ENCODE results near the gene SPCS3. TPM values are rescaled to one million over a fixed set of nuclear protein-coding genes. Genes with fewer than 3 reads are reported as not detected.

The SPCS3 gene
- total and polyA plus RNA-seq, 7 donors = 6.6 to 119 (median 80.9) TPM

DNA sequence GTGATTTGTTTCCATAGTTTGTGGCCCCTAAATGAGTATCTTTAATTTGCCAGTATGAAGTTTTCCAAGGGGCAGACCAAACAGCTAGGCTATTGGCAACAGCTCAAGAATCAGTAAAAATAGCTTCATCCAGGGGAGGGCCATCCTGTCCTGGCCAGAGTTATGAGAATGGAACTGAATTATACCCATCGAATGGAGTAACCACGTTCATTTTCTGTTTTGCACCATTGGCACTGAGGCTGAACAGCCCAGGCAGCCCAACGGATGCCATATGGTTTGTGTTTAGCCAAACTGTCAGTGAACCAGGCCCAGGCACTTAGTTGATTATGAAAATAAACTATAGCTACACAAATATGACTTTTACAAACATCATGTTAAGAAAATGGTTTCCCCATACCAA, 33.0 kb upstream of the SPCS3 start:
- Histone ChIP-seq H3K27ac (peak overlapping the region in 3 of 4 donors; percentile 43 to 66 (median 51)), H3K36me3 (no peaks in the 10 kb centered on the region), H3K4me3 (no peak overlapping the region), H3K27me3 (no peaks in the 10 kb centered on the region), H3K9me3 (no peaks in the 10 kb centered on the region), H3K4me1 (peaks cover 0 to 13% (median 12%) of the 10 kb centered on the region in 4 donors)
- WGBS, 2 donors = 66 to 69% methylated on average over 3 of the region's 3 CpGs
- intact Hi-C loops (cut with DNase I) = no loop called here
- TF ChIP-seq, protein P1, sequence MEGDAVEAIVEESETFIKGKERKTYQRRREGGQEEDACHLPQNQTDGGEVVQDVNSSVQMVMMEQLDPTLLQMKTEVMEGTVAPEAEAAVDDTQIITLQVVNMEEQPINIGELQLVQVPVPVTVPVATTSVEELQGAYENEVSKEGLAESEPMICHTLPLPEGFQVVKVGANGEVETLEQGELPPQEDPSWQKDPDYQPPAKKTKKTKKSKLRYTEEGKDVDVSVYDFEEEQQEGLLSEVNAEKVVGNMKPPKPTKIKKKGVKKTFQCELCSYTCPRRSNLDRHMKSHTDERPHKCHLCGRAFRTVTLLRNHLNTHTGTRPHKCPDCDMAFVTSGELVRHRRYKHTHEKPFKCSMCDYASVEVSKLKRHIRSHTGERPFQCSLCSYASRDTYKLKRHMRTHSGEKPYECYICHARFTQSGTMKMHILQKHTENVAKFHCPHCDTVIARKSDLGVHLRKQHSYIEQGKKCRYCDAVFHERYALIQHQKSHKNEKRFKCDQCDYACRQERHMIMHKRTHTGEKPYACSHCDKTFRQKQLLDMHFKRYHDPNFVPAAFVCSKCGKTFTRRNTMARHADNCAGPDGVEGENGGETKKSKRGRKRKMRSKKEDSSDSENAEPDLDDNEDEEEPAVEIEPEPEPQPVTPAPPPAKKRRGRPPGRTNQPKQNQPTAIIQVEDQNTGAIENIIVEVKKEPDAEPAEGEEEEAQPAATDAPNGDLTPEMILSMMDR (IDR thresholded peaks at IDR 0.05) = no peak
- peak in 1 of 4 donors; percentile 43 for TF ChIP-seq EP300 (IDR thresholded peaks at IDR 0.05)
- peak in 3 of 4 donors; percentile 5 to 66 (median 60) for TF ChIP-seq POLR2AphosphoS5 (IDR thresholded peaks at IDR 0.05)
- no peak for TF ChIP-seq POLR2A (IDR thresholded peaks at IDR 0.05)
- DNase-seq = no peak

DNA sequence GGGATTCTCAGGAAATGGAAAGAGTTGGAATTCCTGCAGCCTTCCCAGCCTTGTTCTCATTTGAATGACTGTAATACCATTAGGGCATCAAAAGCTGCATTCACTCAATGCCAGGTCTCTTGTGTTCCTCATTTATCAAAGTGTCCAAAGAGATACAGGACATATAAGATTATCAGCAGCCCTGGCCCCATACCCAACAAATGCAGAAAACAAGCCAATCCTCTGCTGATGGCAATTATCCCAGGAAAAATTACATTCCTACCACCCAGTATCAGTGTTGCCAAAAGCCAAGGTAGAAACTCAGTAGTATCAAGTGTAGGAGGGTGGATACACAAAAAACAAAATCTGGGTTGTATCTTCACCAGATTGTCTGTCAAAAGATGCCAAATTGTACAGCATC, 32.2 kb upstream of the SPCS3 start:
- Histone ChIP-seq H3K27ac (no peak overlapping the region), H3K36me3 (no peaks in the 10 kb centered on the region), H3K4me1 (peaks cover 0 to 13% (median 12%) of the 10 kb centered on the region in 4 donors), H3K4me3 (no peak overlapping the region), H3K27me3 (no peaks in the 10 kb centered on the region), H3K9me3 (no peaks in the 10 kb centered on the region)
- DNase-seq = no peak
- no peak for TF ChIP-seq POLR2AphosphoS5 (IDR thresholded peaks at IDR 0.05)
- TF ChIP-seq POLR2A (IDR thresholded peaks at IDR 0.05) = no peak
- TF ChIP-seq, protein P1 (IDR thresholded peaks at IDR 0.05) = no peak
- no peak for TF ChIP-seq EP300 (IDR thresholded peaks at IDR 0.05)
- intact Hi-C loops (cut with DNase I) = no loop called here

DNA sequence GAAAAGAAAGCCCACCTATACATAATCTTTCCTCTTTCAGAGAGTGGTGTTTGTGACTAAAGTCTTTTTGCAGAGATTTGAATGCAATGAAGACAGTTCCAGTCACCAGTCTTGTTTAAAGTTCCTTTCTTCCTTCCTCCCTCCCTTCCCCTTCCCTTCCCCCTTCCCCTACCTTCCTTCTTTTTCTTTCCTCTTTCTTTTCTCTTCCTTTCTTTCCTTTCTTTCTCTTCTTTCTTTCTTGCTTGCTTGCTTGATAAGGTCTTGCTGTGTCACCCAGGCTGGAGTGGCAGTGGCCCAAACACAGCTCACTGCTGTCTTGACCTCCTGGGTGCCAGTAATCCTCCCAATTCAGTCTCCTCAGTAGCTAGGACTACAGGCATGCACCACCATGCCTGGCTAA, 31.7 kb upstream of the SPCS3 start:
- no peak for TF ChIP-seq POLR2A (IDR thresholded peaks at IDR 0.05)
- TF ChIP-seq EP300 (IDR thresholded peaks at IDR 0.05) = no peak
- TF ChIP-seq, protein P1 (IDR thresholded peaks at IDR 0.05) = no peak
- no peak for TF ChIP-seq POLR2AphosphoS5 (IDR thresholded peaks at IDR 0.05)
- intact Hi-C loops (cut with DNase I) = no loop called here
- Histone ChIP-seq H3K9me3 (no peaks in the 10 kb centered on the region), H3K27ac (no peak overlapping the region), H3K36me3 (no peaks in the 10 kb centered on the region), H3K4me1 (peaks cover 0 to 13% (median 12%) of the 10 kb centered on the region in 4 donors), H3K27me3 (no peaks in the 10 kb centered on the region), H3K4me3 (no peak overlapping the region)
- DNase-seq = no peak

- Histone ChIP-seq H3K4me3 (no peak overlapping the region), H3K36me3 (no peaks in the 10 kb centered on the region), H3K4me1 (peaks cover 0 to 13% (median 12%) of the 10 kb centered on the region in 4 donors), H3K9me3 (no peaks in the 10 kb centered on the region), H3K27ac (no peak overlapping the region), H3K27me3 (no peaks in the 10 kb centered on the region)
- intact Hi-C loops (cut with DNase I) = no loop called here
- DNase-seq = no peak
- no peak for TF ChIP-seq POLR2A (IDR thresholded peaks at IDR 0.05)
- TF ChIP-seq EP300 (IDR thresholded peaks at IDR 0.05) = no peak
- TF ChIP-seq, protein P1 (IDR thresholded peaks at IDR 0.05) = no peak
- no peak for TF ChIP-seq POLR2AphosphoS5 (IDR thresholded peaks at IDR 0.05)
- WGBS, 2 donors = 83 to 84% methylated on average over 6 of the region's 6 CpGs
These were observed 30.2 kb upstream of the SPCS3 start for GRCh38 chr4:176289561-176289960.

DNA sequence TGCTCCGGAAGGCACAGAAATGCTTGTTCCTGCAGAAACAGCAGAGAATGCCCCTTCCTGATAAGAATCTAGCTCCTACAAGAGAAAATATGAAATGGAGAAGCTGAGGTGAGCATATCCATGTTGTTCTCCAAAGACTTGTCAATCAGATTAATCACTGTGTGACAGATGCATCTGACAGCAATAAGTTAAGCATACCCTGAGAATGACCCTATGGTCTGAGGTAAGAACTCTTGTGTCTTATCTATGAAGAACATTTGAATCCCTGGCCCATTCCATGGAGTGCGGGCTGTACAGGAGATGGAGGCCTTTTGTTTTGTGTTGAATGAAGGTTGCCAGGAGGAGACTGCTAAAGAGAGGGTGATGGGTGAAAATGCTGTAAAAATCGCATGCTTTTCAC, 29.2 kb upstream of the SPCS3 start:
- Histone ChIP-seq H3K4me3 (no peak overlapping the region), H3K9me3 (no peaks in the 10 kb centered on the region), H3K4me1 (peaks cover 0 to 13% (median 12%) of the 10 kb centered on the region in 4 donors), H3K27ac (no peak overlapping the region), H3K36me3 (no peaks in the 10 kb centered on the region), H3K27me3 (no peaks in the 10 kb centered on the region)
- intact Hi-C loops (cut with DNase I) = no loop called here
- no peak for DNase-seq
- TF ChIP-seq POLR2A (IDR thresholded peaks at IDR 0.05) (no peak), POLR2AphosphoS5 (IDR thresholded peaks at IDR 0.05) (no peak), EP300 (IDR thresholded peaks at IDR 0.05) (no peak)
- TF ChIP-seq, protein P1 (IDR thresholded peaks at IDR 0.05) = no peak
- WGBS, 2 donors = 87 to 89% methylated on average over 3 of the region's 3 CpGs

Measured in sigmoid colon (tissue), 7 donors.